IPS-18c (cell line): ENCODE results near the gene UNC79.
"Not testable (repeated sequence)": the region's sequence is repeated elsewhere in the genome, so short reads cannot be mapped to it uniquely, and the experiment has no call there.

ENCODE experiments used
- H3K4me3 ChIP-seq: 2 replicates; pipeline ENCODE4 v1.7.0; 2013; ENCODE audit warnings: low read depth, mild to moderate bottlenecking, low read length, moderate library complexity; ENCODE audit not compliant: insufficient read depth
- H3K9me3 ChIP-seq: one replicate; pipeline ENCODE4 v1.6.1; 2013; ENCODE audit warnings: mild to moderate bottlenecking, low read length, moderate library complexity; ENCODE audit not compliant: control insufficient read depth, insufficient read depth

The UNC79 gene

GRCh38 chr14:93479074-93479473 lies 48.3 kb downstream of the UNC79 start:
- not testable (repeated sequence) for H3K9me3 ChIP-seq, H3K4me3 ChIP-seq

DNA sequence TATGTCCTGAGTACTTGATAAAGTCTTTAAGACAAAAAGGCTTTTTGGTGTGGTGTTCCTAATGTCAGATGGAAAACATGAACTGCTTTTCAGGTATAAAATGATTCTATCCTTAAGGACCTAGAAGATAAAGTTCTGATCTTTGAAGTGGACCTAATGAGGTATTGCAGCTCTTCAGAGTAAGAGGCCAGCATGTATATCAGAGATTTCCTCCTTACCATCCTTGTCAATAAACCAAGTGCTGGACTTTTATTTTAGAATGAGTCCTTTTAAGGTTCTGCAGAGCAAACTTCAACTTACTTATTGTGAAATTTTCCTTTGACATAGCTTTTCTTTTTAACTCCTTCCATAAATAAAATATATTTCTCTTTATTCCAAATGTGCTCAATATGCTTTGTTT lies 50.1 kb downstream of the UNC79 start:
- H3K4me3 ChIP-seq = no peak overlapping the region
- H3K9me3 ChIP-seq = no peaks in the 10 kb centered on the region

DNA sequence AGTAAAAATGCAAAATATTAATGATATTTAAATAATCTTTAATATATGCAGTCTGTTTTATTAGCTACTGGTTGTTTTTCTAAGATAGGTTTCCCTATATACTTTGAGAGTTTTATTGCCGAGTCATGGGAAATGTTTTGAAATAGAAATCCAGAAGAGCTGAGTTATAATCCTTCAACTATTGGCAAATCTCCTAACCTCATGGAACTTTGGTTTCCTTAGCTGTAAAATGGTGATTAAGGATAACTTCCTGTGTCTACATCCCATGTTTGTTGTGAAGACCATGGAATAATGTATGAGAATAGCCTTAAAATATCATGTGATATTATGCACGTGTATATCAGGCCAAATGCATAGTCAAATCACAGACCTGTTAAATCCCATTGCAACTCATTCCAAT lies 51.0 kb downstream of the UNC79 start:
- H3K9me3 ChIP-seq = no peaks in the 10 kb centered on the region
- no peak overlapping the region for H3K4me3 ChIP-seq

DNA sequence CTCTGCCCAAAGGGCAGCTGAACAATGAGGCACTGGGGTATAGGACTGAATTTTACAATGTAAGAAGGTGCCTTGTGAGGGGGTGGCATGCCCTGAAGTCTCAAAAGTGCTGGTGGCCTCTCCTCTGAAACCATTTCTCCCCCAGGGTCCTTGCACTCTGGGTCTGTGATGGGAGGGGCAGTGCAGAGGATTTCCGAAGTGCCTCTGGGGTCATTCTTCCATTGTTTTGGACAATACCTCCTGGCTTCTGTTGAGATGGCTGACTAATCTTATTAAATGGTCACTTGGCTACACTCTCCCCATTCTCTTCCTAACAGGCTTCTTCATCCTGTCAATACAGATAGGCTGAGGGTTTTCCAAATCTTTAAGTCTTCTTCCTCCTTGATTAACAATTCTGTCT lies 59.3 kb downstream of the UNC79 start:
- no peaks in the 10 kb centered on the region for H3K9me3 ChIP-seq
- no peak overlapping the region for H3K4me3 ChIP-seq

GRCh38 chr14:93493054-93493453 lies 62.3 kb downstream of the UNC79 start:
- no peak overlapping the region for H3K4me3 ChIP-seq
- no peaks in the 10 kb centered on the region for H3K9me3 ChIP-seq

DNA sequence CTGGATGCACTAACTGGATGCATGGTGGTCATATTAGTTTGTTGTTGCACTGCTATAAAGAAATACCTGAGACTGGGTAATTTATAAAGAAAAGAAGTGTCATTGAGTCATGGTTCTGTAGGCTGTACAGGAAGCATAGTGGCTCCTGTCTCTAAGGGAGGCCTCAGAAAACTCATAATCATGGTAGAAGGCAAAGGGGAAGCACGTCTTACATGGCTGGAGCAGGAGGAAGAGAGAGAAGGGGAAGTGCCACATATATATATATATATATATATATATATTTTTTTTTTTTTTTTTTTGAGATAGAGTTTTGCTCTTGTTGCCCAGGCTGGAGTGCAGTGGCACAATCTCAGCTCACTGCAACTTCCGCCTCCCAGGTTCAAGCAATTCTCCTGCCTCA lies 62.9 kb downstream of the UNC79 start:
- H3K4me3 ChIP-seq, H3K9me3 ChIP-seq: not testable (repeated sequence)

DNA sequence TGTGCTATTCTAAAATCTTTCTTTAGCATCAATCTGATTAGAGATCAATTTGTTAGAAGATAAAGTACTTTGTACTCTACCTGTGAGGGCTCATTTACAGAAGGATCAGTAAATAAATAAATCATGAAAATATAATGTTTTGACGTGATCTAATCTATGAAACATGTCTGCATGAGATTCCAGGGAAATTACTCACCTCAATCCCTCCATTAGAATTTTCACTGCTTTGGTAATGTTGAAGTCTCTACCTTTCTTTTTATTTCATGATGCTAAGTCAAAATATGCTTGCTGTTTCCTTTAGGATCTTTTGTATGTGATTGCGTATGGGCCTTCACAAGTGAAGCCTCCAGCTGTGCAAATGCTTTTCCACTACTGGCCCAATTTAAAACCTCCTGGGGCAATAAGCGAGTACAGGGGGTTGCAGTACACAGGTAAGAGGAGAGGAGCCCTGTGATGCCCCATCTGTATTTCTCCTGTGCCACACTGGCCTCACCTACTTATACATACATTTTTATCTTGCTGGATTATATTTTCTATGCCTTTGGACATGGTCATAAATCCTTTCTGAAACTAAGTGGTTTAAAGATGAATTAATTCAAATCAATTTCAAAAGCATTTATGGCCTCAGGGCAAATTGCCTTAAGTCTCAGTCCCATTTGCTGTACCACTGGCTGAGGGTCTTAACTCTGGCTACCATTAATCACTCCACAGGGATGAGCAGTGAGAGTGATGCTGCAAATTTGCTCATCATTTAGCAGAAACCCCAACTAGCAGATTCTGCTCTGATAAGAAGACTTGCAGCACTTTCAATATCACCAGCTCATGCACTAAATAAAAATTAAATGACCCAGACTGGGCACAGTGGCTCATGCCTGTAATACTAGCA lies 66.4 kb downstream of the UNC79 start:
- H3K4me3 ChIP-seq = no peak overlapping the region
- H3K9me3 ChIP-seq = no peaks in the 10 kb centered on the region

- no peak overlapping the region for H3K4me3 ChIP-seq
- peaks cover 8% of the 10 kb centered on the region for H3K9me3 ChIP-seq
These were observed 79.3 kb downstream of the UNC79 start for GRCh38 chr14:93510056-93510455.

DNA sequence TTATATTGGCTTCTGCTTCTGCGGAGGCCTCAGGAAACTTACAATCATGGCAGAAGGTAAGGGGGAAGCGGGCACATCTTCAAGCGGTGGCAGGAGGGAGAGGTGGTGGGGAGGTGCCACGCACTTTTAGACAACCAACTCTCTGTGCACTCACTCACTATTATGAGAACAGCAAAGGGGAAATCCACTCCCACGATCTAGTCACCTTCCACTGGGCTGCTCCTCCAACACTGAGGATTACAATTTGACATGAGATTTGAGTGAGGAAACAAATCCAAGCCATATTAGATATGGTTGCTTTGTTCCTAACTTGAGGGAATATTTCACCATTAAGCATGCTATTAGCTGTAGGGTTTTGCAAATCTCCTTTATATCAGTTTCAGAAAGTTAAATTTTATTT lies 80.3 kb downstream of the UNC79 start:
- Histone ChIP-seq H3K9me3 (peaks cover 8% of the 10 kb centered on the region), H3K4me3 (no peak overlapping the region)

DNA sequence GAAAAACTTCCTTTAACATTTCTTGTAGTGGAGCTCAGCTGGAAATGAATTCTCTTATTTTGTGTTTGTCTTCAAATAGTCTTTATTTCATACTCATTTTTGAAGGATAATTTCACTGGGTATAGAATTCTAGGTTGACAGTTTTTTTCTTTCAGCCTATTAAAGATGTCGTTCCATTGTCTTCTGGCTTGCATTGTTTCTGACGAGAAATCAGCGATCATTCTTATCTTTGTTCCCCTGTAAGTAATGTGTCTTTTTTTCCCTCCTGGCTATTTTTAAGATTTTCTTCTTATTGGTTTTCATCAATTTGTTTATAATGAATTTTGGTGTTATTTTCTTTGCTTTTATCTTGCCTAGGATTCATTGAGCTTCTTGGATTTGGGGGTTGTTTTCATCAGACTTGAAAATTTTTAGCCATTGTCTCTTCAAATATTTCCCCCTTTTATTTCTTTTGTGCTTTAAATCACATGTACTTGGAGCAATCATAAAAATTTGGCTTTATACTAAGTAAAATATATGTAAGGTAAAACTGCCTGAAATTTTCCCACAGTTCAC lies 89.4 kb downstream of the UNC79 start:
- H3K9me3 ChIP-seq = no peaks in the 10 kb centered on the region

GRCh38 chr14:93522221-93522620 lies 91.5 kb downstream of the UNC79 start:
- H3K4me3 ChIP-seq = no peak overlapping the region
- no peaks in the 10 kb centered on the region for H3K9me3 ChIP-seq

More for the DNA sequence above, 89.4 kb downstream of the UNC79 start:
- H3K4me3 ChIP-seq = no peak overlapping the region

DNA sequence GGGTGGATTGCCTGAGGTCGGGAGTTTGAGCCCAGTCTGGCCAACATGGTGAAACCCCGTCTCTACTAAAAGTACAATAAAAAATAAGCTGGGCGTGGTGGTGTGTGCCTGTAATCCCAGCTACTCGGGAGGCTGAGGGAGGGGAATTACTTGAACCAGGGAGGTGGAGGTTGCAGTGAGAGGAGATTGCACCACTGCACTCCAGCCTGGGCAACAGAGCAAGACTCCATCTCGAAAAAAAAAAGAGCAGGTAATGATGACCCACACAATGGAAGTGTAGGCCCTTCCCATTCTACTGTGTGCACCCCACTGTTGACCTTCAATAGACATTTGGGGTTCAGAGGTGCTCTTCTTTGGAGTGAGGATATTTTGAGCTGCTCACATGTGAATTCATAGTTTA lies 94.5 kb downstream of the UNC79 start:
- H3K4me3 ChIP-seq, H3K9me3 ChIP-seq: not testable (repeated sequence)

GRCh38 chr14:93525696-93526451 lies 95.1 kb downstream of the UNC79 start:
- H3K4me3 ChIP-seq = no peak overlapping the region
- no peaks in the 10 kb centered on the region for H3K9me3 ChIP-seq

GRCh38 chr14:93527203-93527607 lies 96.5 kb downstream of the UNC79 start:
- no peaks in the 10 kb centered on the region for H3K9me3 ChIP-seq
- H3K4me3 ChIP-seq = no peak overlapping the region

- Histone ChIP-seq H3K4me3 (no peak overlapping the region), H3K9me3 (no peaks in the 10 kb centered on the region)
These were observed 98.3 kb downstream of the UNC79 start for GRCh38 chr14:93528884-93529558.

- H3K4me3 ChIP-seq = no peak overlapping the region
- no peaks in the 10 kb centered on the region for H3K9me3 ChIP-seq
These were observed 100.9 kb downstream of the UNC79 start for GRCh38 chr14:93531644-93532043.

DNA sequence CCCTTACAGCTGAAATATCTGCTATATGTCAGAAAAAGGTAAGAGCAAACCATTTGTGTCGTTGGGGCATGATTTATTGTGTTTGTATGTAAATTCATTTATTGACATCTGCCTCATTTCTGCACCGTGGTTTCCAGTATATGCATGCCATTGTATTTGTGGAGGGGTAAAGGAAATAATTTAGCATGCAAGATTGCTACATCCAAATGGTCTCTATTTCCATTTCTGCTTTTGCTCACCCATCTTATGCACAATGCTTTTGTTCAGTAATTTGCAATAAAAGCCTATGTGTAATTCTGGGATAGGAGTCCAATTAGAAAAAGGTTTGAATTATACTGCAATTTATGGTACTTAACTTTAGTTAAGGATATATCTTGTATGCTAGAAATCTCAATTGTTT lies 101.8 kb downstream of the UNC79 start:
- no peaks in the 10 kb centered on the region for H3K9me3 ChIP-seq
- no peak overlapping the region for H3K4me3 ChIP-seq
